HG03571 (cell line): ENCODE results near the gene GTPBP8.
A peak's percentile ranks its signal among the peaks of the same experiment; 100 is the strongest.

Source experiments
- ATAC-seq: cut with Tn5 transposase; IDR thresholded peaks from one replicate; pipeline ENCODE4 v1.9.1; 2021; ENCODE audit not compliant: unreplicated experiment

The GTPBP8 gene

DNA sequence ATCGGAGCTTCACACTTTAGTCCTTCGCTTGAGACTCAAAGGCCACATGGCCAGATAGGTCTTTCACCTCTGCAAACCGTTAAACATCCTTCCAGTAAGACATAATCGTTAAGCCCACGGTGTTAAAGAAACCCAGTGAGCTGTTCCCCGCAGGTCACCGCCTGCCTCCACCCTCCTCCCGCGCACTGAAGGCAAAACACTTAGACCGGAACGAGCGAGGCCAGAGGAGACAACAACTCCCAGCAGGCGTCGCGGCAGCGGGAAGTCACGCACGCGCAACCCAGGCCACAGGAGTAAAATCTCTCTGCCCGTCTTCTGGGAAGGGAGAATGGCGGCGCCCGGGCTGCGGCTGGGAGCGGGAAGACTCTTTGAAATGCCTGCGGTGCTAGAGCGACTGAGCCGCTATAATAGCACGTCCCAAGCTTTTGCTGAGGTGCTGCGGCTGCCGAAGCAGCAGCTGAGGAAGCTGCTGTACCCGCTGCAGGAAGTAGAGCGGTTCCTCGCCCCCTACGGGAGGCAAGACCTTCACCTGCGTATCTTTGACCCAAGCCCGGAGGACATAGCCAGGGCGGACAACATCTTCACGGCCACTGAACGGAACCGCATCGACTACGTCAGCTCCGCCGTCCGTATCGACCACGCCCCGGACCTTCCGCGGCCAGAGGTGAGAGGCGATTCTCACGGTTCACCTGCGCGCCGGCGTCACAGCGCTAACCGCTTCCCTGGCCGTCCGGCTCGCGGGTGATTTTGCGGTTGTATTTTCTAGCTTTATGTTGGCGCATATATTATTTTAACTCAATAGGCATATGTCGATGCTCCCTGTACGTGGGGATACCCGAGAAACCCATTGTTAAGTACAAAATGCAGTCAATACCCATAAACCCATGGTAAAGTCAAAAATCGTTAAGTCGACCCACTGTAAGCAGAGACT is at the start of gene GTPBP8:
Gene GTPBP8, plus strand, starts transcription at position 313 of the 931 bp plus-strand sequence. Its CDS starts 16 bp downstream, at position 329.
- ATAC-seq, result peak; percentile 95

DNA sequence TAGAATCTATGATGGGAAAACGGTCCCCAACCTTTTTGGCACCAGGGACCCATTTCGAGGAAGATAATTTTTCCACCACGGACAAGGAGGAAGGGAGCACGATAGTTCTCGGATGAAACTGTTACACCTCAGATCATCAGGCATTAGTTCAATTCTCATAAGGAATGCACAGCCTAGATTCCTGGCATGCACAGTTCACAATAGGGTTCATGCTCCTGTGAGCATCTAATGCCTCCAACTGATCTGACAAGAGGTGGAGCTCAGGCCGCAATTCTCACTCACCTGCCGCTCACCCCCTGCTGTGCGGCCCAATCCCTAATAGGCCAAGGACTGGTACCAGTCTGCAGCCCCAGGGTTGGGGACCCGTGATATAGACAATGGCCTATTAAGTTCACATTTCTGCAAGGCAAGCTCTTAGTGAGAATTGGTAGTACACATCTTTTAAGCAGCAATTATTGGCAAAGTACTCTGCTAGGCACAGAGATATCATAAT is 42.4 kb upstream of the GTPBP8 start:
- ATAC-seq, result no peak

DNA sequence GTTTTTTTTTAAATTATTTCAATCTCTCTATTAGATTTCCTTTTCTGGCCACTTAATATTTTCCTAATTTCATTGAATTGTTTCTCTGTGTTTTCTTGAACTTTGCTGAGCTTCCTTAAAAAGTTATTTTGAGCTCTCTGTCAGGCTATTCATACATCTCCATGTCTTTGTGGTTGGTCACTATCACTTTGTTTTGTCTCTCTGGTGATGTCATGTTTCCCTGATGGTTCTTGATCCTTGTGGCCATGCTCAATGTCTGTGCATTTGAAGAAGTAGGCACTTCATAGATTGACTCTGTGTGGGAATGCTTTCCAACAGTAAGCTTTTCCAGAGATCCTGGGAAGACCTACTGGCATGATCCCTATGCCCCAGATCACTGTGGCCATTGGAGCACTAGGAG is 34.4 kb upstream of the GTPBP8 start:
- no peak for ATAC-seq

DNA sequence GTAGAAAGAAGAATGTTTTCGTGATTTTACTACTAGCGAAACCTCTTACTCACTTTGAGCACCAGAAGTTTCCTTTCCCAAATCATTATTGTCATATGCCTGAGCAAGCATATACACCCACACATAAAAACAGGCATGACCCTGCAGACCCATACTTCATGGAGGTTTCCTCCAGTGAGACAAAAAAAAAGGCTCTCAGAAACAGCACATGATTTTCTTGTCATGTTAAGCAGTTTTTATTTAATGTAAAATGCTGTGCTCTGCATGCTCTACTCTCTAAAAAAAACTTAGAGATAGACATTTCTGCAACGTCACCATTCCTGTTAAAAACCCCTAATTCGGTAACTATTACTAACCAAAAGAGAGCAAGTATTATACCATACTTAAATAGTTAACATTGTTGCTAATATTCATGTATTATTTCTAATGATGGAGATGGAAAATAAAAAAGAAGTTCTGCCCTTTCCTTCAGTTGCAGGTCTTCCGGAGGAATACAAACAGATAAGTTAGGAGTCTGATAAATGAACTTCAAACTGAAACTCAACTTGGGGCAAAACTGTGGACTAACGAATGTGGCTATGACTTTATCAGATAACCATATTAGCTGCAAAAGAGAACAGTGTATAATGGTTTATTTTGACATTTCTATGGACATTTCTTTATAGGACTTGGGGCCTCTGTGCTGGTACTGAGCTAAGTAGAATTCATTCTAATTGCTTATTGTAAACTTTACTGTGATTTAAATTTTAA is 31.8 kb upstream of the GTPBP8 start:
- ATAC-seq, result peak; percentile 71

DNA sequence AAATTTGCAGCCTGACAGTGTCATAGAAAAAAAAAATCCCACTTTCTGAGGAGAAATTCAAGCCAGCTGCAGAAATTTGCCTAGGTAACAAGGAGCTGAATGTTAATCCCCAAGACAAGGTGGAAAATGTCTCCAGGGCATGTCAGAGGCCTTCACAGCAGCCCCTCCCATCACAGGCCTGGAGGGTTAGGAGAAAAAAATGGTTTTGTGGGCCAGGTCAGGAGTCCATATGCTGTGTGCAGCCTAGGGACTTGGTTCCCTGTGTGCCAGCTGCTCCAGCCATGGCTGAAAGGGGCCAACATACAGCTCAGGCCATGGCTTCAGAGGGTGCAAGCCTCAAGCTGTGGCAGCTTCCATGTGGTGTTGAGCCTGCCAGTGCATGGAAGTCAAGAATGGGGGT is 27.1 kb upstream of the GTPBP8 start:
- no peak for ATAC-seq

DNA sequence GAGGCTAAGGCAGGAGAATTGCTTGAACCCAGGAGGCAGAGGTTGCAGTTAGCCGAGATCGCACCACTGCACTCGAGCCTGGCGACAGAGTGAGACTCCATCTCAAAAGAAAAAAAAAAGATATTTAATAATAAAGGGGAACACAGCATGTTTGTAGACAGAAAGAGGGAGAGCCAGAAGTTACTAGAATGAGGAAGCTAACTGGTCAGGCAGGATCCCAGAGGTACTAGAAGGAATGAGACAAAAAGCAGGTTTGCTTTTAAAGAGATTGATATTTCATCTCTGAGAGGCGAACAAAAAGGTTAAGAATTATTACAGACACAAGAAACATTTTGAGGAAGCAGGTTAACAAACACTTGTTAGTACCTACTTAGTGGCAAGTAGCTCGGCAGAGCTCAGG is 25.1 kb upstream of the GTPBP8 start:
- ATAC-seq, result no peak

DNA sequence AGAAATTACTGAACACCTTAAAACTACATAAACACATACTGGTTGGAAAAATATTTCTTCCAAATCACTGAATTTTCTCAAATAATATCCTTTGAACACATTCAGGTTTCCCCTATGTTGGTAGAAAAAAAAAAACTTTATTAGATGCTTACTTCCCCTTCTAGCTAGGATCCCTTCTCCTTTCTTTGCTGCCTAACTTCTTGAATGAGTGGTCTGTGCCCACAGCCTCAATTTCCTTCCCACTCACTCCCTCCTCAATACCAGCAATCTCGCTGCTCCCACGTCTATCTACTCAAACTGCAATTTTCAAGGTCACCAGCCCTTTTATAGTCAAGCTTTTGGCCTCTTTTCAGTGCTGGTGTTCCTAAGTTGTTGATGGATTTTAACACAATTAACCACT is 24.2 kb upstream of the GTPBP8 start:
- no peak for ATAC-seq

DNA sequence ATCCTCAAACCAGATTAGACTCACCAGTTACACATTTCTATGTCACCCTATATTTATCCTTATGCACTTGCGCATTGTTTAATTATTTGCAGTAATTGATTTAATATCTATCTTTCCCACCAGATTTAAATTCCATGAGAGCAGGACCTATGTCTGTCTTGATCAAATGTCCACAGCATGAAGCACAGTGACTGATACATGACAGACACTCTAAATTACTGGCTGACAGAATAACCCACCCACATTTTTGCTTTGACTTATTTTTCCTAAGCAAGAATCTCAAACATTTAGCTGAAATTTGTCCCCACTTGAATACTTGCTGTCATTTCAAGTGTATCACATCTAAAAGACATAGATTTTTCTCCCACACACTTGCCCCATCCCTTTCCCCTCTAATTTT is 23.4 kb upstream of the GTPBP8 start:
- no peak for ATAC-seq

DNA sequence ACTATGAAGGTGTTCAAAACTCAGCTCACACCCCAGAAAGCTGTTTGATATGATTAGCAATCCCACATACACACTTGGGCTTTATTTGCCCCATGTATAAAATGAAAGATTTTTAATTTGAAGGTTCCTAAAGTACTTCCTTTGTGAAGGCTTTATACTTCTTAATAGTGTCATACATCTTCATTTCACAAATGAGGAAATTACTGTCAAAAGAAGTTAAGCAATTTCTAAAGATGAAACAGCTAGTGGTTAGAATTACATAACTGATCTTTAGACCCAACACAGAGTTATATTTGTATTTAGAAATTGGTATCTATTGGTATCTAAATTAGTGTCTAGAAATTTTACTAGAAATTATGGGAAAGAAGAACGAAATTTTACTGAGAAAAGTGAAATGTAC is 23.0 kb upstream of the GTPBP8 start:
- no peak for ATAC-seq

DNA sequence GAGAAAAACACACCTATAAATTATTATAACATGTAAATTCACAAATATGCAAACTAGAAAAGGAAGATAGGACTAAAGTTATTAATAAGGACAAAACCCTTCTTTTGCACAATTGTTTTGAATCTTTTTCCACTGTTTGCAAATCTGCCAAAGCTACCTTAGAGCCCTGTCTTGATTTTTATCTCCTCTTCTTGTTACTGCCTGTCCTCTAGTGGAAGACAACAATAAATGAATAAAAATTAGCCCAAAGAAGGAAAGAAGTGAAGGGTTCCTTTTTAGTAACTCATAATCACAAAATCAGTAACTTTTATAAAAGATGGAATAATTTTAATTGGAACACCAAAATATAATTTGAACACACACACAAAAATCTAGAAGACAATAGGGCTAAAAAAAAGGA is 18.6 kb upstream of the GTPBP8 start:
- no peak for ATAC-seq

DNA sequence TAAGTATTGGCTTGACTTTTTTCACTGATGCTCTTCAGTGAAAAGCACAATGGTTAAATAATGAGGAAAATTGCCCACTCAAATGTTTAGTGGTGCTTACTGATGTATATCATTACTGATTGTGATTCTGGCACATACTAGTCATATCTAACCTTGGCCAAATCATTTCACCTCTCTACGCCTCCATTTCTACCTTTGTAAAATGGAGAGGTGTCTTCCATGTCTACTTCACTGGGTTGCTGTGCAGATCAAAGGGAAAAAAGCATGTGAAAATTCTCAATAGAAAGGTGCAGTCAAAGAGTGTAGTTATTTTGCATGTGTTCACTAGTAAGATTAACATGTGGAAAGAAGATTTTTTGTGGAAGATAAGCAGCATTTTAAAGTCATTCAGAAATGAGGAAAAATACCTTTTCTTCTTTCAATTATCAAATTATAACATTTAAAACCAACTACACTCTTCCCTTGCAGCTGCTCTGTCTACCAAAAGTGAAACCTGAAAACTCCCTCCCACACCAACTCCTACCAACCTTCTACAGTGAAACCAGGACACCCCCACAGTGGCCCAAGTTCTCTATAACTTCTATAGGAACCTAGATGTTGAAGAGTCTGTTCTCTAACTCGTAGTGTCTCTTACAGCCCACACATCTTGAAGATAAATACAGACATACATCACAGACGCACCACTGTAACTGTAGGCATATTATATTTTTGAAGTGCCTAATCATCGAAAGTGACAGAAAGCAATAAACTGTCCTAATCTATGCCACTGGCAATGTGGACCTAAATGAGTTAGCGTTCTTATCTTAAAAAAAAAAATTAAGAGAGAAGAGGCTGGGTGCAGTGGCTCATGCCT is 17.2 kb upstream of the GTPBP8 start:
- ATAC-seq, result peak; percentile 72

DNA sequence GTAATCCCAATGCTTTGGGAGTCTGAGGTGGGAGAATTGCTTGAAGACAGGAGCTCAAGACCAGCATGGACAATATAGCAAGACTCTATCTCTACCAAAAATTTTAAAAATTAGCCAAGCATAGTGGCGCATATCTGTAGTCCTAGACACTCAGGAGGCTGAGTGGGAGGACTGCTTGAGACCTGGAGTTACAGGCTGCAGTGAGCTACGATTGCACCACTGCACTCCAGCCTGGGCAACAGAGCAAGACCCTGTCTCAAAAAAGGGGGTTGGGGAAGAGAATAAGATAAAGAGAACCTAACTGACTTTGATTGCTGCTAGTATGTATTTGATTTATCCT is 16.6 kb upstream of the GTPBP8 start:
- ATAC-seq, result peak; percentile 17

DNA sequence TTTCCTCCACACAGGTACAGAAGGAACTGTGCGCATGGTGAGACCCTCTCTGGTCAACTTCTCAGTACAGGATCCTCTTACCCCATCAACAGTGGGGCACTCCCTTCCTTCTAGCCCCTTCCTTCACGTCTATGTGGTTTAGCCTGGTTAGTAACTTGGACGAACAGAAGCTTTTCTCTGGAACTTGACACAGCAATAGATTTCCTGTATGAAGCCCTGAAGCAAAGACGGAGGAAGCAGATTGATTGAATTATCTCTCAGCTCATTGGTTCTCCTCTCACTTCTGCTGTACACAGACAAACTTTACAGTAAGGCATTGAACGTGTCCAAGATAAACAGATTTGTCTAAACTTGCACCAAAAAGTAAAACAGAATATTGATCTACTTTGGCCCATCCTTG is 15.9 kb upstream of the GTPBP8 start, which contains the start of gene CD200R1:
Gene CD200R1, minus strand, starts transcription at position 210 of the 400 bp plus-strand sequence. CDS start 246 bp downstream, outside the sequence.
- no peak for ATAC-seq

DNA sequence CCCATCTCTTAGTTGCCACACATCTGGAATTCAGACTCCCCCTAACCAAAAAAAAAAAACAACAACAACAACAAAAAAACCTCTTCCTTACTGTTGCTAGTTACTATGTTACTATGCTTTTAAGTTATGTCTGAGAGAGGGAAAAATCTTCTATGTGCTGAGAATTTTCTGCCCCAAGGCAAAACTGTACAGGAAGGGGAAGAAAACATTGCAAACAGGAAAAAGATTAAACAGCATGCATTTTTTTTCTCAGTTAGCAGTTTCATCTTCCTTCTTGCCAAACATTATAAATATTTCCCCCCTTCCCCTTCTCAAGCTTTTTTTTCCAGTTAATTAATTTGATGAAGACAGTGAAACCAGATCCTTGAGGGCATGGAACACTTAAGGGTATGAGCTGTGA is 14.8 kb upstream of the GTPBP8 start:
- ATAC-seq, result no peak

DNA sequence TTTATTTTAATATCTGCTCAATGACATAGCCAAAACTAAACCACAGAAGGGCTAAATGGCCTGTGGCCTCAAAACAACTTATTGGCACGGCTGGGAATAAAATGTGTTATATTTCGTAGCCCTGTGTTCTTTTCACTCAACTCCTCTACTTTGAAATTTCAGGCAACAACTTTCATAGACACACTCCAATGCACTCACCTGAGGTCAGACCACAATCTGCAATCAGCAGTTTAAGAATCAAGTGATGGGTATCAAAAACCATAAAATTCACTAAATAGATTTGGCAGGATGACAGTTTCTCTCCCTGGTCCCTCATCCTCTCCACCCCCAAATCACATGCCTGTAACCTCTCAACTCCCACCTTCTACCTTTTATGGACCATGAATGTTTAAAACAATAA is 13.8 kb upstream of the GTPBP8 start:
- no peak for ATAC-seq

DNA sequence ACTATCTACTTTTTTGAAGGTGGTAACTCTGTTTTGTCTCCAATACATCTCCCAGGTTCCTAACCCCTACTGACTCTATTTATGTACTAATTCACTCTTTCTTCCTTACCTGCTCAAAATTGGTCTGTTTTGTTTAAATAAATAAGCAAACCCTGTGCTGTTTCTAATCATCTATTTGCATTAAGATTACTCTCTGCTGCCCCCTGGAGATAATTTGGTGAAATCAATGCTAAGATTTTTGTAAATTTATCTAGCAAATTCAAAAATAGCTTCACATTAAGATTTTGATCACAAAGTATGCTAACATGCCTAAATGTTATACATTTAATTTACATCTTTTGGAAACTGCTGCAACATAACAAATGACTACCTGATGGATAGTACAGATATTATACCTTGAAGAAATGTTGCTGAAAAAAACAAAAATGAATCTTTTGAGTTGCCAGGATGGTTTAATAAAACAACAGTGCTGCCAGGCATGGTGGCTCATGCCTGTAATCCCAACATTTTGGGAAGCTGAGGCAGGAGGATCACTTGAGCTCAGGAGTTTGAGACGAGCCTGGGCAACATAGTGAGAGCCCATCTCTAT is 11.4 kb upstream of the GTPBP8 start:
- no peak for ATAC-seq

DNA sequence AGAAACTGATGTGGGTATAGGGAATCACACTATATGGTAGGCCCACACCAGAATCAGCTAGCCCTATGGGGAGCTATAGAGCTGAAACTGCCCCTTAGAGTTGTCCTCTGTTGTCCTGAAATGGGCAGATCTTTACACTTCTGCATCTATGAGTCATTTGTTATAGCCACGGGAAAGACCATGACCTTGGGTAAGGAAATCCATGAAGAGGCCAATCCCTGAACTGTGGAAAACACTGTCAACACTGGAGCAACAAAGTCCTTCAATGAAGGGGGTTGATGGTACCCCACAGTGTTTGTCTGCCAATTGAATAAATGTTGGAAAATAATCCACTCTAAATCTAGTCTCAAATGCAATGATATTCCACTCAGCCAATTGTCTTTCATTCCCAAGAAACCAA is 10.7 kb upstream of the GTPBP8 start:
- no peak for ATAC-seq

DNA sequence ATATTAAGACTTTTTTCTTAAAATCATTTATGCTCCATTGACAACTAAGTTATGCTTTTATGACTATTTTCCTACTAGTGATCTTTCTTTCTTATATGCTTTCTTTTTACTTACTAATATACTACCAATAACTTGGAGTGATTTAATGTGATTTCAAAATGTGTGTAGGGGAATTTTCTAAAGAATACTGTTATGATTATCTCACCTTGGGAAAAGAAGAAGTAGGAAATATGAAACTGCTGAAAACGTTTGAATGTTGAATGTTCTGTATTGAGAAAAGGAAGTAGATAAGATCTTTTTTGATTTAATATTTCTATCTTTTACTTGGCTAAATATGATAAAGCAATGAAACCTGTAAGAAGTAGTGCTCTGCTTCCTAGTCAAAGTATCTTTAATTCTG is 8.1 kb upstream of the GTPBP8 start:
- no peak for ATAC-seq

DNA sequence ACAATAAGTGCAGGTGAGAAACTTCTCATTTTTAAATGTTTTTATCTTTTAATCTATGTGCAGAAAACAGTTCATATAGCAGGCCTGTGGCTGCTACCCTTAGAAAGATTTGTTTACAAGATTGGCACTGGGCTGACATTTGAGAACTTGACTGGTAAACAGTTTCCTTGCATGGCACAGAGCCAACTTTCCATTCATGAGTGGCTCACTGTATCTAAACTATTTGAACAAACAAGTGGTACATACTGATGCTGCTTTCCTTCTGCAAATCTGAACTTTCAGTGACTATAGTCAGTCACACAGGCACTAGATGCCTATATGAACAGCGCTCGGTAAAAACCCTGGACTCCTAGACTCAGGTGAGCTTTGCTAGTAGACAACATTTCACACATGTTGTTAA is 6.3 kb upstream of the GTPBP8 start:
- no peak for ATAC-seq

DNA sequence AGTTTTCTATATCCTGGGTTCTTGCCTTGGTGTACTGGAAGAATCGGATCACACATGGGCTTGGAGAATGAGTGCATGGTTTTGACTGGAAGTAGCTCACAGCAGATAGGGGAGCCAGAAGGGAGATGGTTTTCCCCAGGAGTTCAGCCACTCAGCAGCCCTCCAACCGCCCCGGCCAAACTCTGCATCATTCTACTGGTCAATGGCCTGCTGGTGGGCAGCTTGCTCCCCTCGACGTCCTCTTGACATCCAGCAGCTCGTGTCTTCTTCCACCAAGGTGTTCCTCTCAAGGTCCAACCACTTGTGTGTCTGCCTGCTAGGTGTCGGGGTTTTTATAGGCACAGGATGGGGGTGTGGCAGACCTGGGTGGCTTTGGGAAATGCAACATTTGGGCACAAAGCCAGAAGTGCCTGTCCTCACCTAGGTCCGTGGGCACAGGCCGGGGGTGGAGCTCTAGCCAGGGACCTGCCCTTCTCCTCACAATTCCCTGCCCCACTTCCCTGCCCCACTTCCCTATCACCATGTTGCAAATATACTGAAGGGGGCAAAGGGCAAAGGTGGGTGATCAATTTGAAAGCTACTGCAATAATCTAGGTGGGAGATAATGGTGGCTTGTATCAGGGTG is 3.0 kb upstream of the GTPBP8 start:
- ATAC-seq, result no peak
